ENCODE measurements around the gene CRYGN.

DNA sequence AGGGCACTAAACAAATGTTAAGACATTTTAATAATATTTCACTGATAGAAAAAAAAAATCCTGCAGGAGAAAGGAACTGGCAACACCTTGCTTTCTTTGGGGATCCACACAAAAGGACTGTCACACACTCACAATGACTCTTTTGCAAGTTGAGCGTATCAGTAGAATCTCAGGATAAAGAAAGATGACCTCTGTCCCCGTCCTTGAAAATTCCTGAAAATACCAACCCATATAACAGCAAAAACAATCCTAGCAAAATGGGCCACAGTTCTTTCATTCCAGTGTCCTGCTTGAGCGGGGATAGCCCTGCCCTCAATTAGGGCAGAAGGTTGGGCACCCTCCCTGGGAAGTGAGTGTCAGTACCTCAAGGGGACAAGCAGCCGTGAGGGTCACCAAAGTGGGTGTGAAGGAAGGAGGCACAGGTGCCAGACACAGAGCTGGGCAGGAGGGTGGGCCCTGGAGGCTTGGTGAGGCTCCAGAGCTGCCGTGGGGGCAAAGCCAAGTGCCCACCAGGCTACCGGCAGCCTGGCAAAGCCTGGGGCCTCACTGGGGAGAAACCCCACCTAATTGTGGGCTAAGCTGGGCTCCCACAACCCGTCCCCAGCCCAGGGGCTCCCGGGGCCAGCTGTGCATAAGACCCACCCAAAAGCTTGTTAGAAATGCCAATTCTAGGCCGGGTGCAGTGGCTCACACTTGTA, 32.9 kb downstream of the CRYGN start:
- TF ChIP-seq, protein P1, sequence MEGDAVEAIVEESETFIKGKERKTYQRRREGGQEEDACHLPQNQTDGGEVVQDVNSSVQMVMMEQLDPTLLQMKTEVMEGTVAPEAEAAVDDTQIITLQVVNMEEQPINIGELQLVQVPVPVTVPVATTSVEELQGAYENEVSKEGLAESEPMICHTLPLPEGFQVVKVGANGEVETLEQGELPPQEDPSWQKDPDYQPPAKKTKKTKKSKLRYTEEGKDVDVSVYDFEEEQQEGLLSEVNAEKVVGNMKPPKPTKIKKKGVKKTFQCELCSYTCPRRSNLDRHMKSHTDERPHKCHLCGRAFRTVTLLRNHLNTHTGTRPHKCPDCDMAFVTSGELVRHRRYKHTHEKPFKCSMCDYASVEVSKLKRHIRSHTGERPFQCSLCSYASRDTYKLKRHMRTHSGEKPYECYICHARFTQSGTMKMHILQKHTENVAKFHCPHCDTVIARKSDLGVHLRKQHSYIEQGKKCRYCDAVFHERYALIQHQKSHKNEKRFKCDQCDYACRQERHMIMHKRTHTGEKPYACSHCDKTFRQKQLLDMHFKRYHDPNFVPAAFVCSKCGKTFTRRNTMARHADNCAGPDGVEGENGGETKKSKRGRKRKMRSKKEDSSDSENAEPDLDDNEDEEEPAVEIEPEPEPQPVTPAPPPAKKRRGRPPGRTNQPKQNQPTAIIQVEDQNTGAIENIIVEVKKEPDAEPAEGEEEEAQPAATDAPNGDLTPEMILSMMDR (IDR thresholded peaks at IDR 0.05) = no peak
- TF ChIP-seq FOXJ3 (CRISPR knock-in tag; IDR thresholded peaks at IDR 0.05) = no peak

All from SK-N-SH (cell line).